PC-9 (cell line): Measurements from ENCODE around the gene HCN4. TPM values are rescaled to one million over a fixed set of nuclear protein-coding genes. Genes with fewer than 3 reads are reported as not detected.

Experiments used
- BruUV-seq: library from RNA; stranded (reverse); fragments of 400-500 nt; replicated peaks from 2 replicates; lab custom pipeline; 2021; lab: Mats Ljungman, UMichigan
- CTCF ChIA-PET: fragments of 300-600 bp; sonication (Branson Sonifier 250); formaldehyde crosslinking; loops from one replicate; lab custom pipeline; 2022; ENCODE audit warnings: antibody characterized with exemption; lab: Charles Lee
- POLR2A ChIA-PET: fragments of 300-600 bp; sonication (Branson Sonifier 250); formaldehyde crosslinking; loops from one replicate; lab custom pipeline; 2022; ENCODE audit warnings: antibody characterized with exemption; ENCODE audit not compliant: unreplicated experiment; lab: Charles Lee
- DNase-seq, 2 experiments: peaks; one replicate each; pipeline versions ENCODE4 v3.0.0 to v3.0.0-alpha.2; 2015 to 2022; ENCODE audit warnings: mixed read lengths in 1 of 2
- H2AFZ ChIP-seq: fragments of 200-600 bp; sonication (generic); 2 replicates; pipeline ENCODE4 v1.8.1; 2017; ENCODE audit warnings: antibody characterized with exemption
- H3F3A ChIP-seq: fragments of 200-600 bp; sonication (generic); 2 replicates; pipeline ENCODE4 v1.8.1; 2017; ENCODE audit warnings: antibody characterized with exemption, mild to moderate bottlenecking, low read depth; ENCODE audit not compliant: insufficient read depth
- H3K27ac ChIP-seq: fragments of 200-600 bp; sonication (generic); 2 replicates; pipeline ENCODE4 v1.6.1; 2016; ENCODE audit warnings: mixed run types
- H3K27me3 ChIP-seq: fragments of 200-600 bp; sonication (generic); 2 replicates; pipeline ENCODE4 v1.6.1; 2016; ENCODE audit warnings: low read depth, mixed run types; ENCODE audit not compliant: insufficient read depth
- H3K36me3 ChIP-seq: fragments of 200-600 bp; sonication (generic); 2 replicates; pipeline ENCODE4 v1.6.1; 2016; ENCODE audit warnings: low read depth, mixed run types
- H3K4me1 ChIP-seq: fragments of 200-600 bp; sonication (generic); replicated peaks from 2 replicates; pipeline ENCODE4 v1.6.1; 2016; ENCODE audit warnings: mixed run types; ENCODE audit not compliant: insufficient read depth
- H3K4me2 ChIP-seq: fragments of 200-600 bp; sonication (generic); 2 replicates; pipeline ENCODE4 v1.6.1; 2017; ENCODE audit warnings: mixed run types
- H3K4me3 ChIP-seq: fragments of 200-600 bp; sonication (generic); 2 replicates; pipeline ENCODE4 v1.6.1; 2016; ENCODE audit warnings: mixed run types
- H3K79me2 ChIP-seq: fragments of 200-600 bp; sonication (generic); 2 replicates; pipeline ENCODE4 v1.6.1; 2017; ENCODE audit warnings: low read depth, mixed run types
- H3K9me2 ChIP-seq: fragments of 200-600 bp; sonication (generic); 2 replicates; pipeline ENCODE4 v1.8.1; 2017; ENCODE audit warnings: mild to moderate bottlenecking; ENCODE audit not compliant: insufficient read depth
- H3K9me3 ChIP-seq: fragments of 200-600 bp; sonication (generic); 2 replicates; pipeline ENCODE4 v1.8.1; 2016; ENCODE audit warnings: low read depth; ENCODE audit not compliant: insufficient read depth
- H4K20me1 ChIP-seq: fragments of 200-600 bp; sonication (generic); 2 replicates; pipeline ENCODE4 v1.8.1; 2017; ENCODE audit not compliant: insufficient read depth
- CTCF ChIP-seq: fragments of 200-600 bp; sonication (generic); conservative IDR thresholded peaks from 2 replicates; pipeline ENCODE4 v1.6.1; 2017; ENCODE audit warnings: mixed run types, antibody characterized with exemption, mild to moderate bottlenecking, moderate library complexity
- EZH2 ChIP-seq: fragments of 200-600 bp; sonication (generic); IDR thresholded peaks from 2 replicates; pipeline ENCODE4 v1.8.0; 2017; ENCODE audit warnings: antibody characterized with exemption, low read depth
- intact Hi-C: fragments of 100-400 bp; cut with micrococcal nuclease; formaldehyde crosslinking; loops from one replicate; pipeline ENCODE4 v1.10.0; 2022; ENCODE audit not compliant: unreplicated experiment
- total RNA-seq: library from RNA; stranded (reverse); gene quantifications from 2 replicates; pipeline ENCODE4 v1.2.3, GENCODE V29; 2021

HCN4 gene
- total RNA-seq, 1 experiment from 2014 or later, result not detected

- no peaks in the 10 kb centered on the region for H3K36me3 ChIP-seq
- POLR2A ChIA-PET, result no interaction called here
- no peaks in the 10 kb centered on the region for H3K9me2 ChIP-seq
- no peaks in the 10 kb centered on the region for H3K4me1 ChIP-seq
- H3K4me2 ChIP-seq, result no peak overlapping the region
- H3F3A ChIP-seq, result no peaks in the 10 kb centered on the region
- BruUV-seq, result no TSS peak
- TF ChIP-seq CTCF (no peak), EZH2 (no peak)
- H2AFZ ChIP-seq, result no peak overlapping the region
- CTCF ChIA-PET, result no interaction called here
- no peak for DNase-seq
- H3K79me2 ChIP-seq, result no peaks in the 10 kb centered on the region
- H3K27ac ChIP-seq, result no peak overlapping the region
- H4K20me1 ChIP-seq, result no peaks in the 10 kb centered on the region
- no peaks in the 10 kb centered on the region for H3K9me3 ChIP-seq
- intact Hi-C loops, result no loop called here
- H3K27me3 ChIP-seq, result 0 out of 2 replicates have a peak, but pooled peaks cover 2% of the 10 kb centered on the region
- no peak overlapping the region for H3K4me3 ChIP-seq
These were observed 45.3 kb downstream of the HCN4 start for GRCh38 chr15:73323374-73323955.

- Histone ChIP-seq H3K9me3 (no peaks in the 10 kb centered on the region), H3K9me2 (no peaks in the 10 kb centered on the region), H4K20me1 (no peaks in the 10 kb centered on the region), H3K36me3 (no peaks in the 10 kb centered on the region), H3K4me1 (no peaks in the 10 kb centered on the region), H3F3A (no peaks in the 10 kb centered on the region), H3K79me2 (no peaks in the 10 kb centered on the region), H3K4me3 (no peak overlapping the region), H3K4me2 (no peak overlapping the region), H2AFZ (no peak overlapping the region), H3K27me3 (0 out of 2 replicates have a peak, but pooled peaks cover 2% of the 10 kb centered on the region), H3K27ac (no peak overlapping the region)
- TF ChIP-seq CTCF, result no peak
- TF ChIP-seq EZH2, result no peak
- BruUV-seq, result no TSS peak
- POLR2A ChIA-PET, result no interaction called here
- intact Hi-C loops, result no loop called here
- CTCF ChIA-PET, result no interaction called here
- no peak for DNase-seq
These were observed 45.9 kb downstream of the HCN4 start for GRCh38 chr15:73322665-73323373.

GRCh38 chr15:73321496-73322450, 47.0 kb downstream of the HCN4 start:
- TF ChIP-seq EZH2 (no peak), CTCF (no peak)
- Histone ChIP-seq H3K4me1 (no peaks in the 10 kb centered on the region), H2AFZ (no peak overlapping the region), H3K9me2 (no peaks in the 10 kb centered on the region), H3K4me3 (no peak overlapping the region), H3K27me3 (0 out of 2 replicates have a peak, but pooled peaks cover 2% of the 10 kb centered on the region), H3K9me3 (no peaks in the 10 kb centered on the region), H3F3A (no peaks in the 10 kb centered on the region), H3K36me3 (no peaks in the 10 kb centered on the region), H4K20me1 (no peaks in the 10 kb centered on the region), H3K4me2 (no peak overlapping the region), H3K79me2 (no peaks in the 10 kb centered on the region), H3K27ac (no peak overlapping the region)
- ChIA-PET POLR2A (no interaction called here), CTCF (no interaction called here)
- no TSS peak for BruUV-seq
- DNase-seq, result no peak
- intact Hi-C loops, result no loop called here
